NCI-H1417 (cell line): ENCODE results near the gene OR52E2.

Source experiments
- DNase-seq, 3 experiments: peaks; one replicate each; lab custom pipeline; 2025; lab: John Stamatoyannopoulos, UW

OR52E2 gene

DNA sequence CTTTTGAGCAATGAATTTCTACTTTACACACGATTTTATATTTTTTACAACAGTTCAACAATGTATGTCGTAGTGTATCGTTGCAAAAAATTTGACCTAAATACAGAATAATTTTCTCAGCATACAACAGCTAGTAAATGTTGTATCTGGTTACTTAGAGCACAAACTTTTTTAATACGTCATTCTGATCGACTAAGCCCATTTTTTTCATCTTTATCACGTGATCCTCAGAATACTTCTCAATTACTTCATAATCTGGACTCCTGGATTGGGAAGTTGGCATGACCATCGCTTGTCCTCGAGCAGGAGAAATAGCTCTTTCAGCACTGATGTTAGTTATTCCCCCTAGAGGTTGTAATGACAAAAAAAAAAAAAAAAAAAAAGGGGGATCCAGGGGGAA, 48.2 kb downstream of the OR52E2 start:
- no peak for DNase-seq
